Stimulated activated naive CD8-positive, alpha-beta T cell treated with anti-CD3 and anti-CD28 coated beads, Interleukin-15, amount 100 ng/mL, for 72 hours (primary cell): ENCODE results near the gene MT1H.
"Not testable (repeated sequence)": the region's sequence is repeated elsewhere in the genome, so short reads cannot be mapped to it uniquely, and the experiment has no call there.

Experiments used
- ATAC-seq: fragments of 150-1000 bp; cut with Tn5 transposase; 2 replicates; pipeline ENCODE4 v1.10.0; 2021; ENCODE audit warnings: mild to moderate bottlenecking, moderate library complexity
- DNase-seq, 2 donors: peaks; one replicate each; pipeline ENCODE4 v3.0.0; 2021 to 2022
- H3K27ac Mint-ChIP-seq, 2 donors: one replicate each; pipeline ENCODE4 v1.8.0; 2022; ENCODE audit warnings: mild to moderate bottlenecking in 2 of 2, mixed read lengths in 2 of 2, moderate library complexity in 2 of 2
- H3K27me3 Mint-ChIP-seq: one replicate; pipeline ENCODE4 v1.8.0; 2022; ENCODE audit warnings: mixed read lengths
- H3K4me1 Mint-ChIP-seq: one replicate; pipeline ENCODE4 v1.8.0; 2022; ENCODE audit warnings: mild to moderate bottlenecking, mixed read lengths
- H3K4me3 Mint-ChIP-seq, 2 donors: one replicate each; pipeline ENCODE4 v1.8.0; 2022; ENCODE audit warnings: mild to moderate bottlenecking in 2 of 2, mixed read lengths in 2 of 2, moderate library complexity in 1 of 2
- H3K9me3 Mint-ChIP-seq, 2 donors: one replicate each; pipeline ENCODE4 v1.8.0; 2022; ENCODE audit warnings: mixed read lengths in 2 of 2

MT1H gene

DNA sequence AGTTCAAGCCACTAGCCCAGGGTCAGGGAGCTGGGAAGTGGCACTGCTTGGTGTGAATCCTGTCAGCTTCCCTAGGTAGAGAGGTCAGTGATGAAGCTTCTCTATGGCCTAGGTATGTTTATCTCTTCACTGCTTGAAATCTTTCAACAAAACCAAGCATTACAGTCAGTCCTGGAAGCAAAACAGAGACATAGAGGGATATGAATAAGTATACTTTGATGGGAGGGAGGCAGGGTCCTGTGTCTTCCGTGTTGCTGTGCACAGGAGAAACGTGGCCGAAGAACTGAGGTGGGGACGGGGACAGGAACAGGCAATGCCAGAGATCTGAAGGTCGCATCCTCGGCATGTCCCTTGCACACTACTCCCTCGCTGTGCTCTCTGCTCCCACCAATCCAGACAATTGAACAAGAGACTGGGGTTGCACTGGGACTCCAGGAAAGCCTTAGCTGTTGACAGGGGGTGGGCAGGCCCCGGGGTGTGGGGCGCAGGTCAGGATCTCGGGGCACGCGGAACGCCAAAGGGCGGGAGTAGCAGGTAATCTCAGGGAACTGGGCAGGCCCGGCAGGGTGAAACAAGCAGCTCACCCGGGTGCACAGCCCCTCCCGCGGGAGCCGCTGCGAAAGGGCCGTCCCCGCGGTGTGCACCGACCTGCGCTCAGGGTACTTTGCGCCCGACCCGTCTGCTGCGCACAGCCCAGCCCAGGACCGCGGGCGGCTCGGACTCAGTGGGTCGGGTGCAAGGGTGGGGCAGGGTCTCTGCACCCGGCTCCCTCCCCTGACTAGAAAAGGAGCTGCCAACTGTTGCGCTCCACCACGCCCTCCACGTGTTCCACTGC is at the start of gene MT1H:
Gene MT1H, plus strand, starts transcription at position 810 of the 835 bp plus-strand sequence. CDS start 71 bp downstream, outside the sequence.
- Mint-ChIP-seq H3K27ac (peak within 1 kb of the TSS in 1 of 2 donors; percentile 57), H3K4me3 (peak within 1 kb of the TSS; percentile 71 to 81), H3K9me3 (no peaks in the 10 kb centered on the region), H3K4me1 (peaks cover 33% of the 10 kb centered on the region), H3K27me3 (peaks cover 68% of the 10 kb centered on the region)
- ATAC-seq (peak; percentile 56), DNase-seq (peak; percentile 28 to 59)

DNA sequence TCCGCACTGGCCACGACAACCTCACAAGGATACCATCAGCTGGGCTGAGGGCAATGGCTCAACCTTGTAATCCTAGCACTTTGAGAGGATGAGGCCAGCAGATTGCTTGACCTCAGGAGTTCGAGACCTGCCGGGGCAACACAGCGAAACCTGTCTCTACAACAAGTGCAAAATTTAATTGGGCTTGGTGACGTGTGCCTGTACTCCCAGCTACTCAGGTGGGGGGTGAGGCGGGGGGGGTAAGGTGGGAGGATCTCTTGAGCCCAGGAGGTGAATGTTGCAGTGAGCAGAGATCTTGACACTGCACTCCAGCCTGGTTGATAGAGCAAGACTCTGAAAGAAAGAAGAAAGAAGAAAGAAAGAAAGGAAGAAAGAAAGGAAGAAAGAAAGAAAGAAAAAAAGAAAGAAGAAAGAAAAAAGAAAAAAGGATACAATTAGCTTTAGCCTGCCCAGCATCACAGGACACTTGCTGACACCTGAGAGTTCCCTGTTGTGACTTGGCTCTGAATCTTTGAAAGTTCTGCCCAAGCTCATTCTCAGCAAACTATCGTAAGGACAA is 49.2 kb upstream of the MT1H start:
- no peak overlapping the region for H3K4me3 Mint-ChIP-seq
- peaks cover 52% of the 10 kb centered on the region for H3K27me3 Mint-ChIP-seq
- no peak overlapping the region for H3K27ac Mint-ChIP-seq
- no peak for ATAC-seq
- H3K4me1 Mint-ChIP-seq: peaks cover 30% of the 10 kb centered on the region
- no peaks in the 10 kb centered on the region for H3K9me3 Mint-ChIP-seq
- no peak for DNase-seq

DNA sequence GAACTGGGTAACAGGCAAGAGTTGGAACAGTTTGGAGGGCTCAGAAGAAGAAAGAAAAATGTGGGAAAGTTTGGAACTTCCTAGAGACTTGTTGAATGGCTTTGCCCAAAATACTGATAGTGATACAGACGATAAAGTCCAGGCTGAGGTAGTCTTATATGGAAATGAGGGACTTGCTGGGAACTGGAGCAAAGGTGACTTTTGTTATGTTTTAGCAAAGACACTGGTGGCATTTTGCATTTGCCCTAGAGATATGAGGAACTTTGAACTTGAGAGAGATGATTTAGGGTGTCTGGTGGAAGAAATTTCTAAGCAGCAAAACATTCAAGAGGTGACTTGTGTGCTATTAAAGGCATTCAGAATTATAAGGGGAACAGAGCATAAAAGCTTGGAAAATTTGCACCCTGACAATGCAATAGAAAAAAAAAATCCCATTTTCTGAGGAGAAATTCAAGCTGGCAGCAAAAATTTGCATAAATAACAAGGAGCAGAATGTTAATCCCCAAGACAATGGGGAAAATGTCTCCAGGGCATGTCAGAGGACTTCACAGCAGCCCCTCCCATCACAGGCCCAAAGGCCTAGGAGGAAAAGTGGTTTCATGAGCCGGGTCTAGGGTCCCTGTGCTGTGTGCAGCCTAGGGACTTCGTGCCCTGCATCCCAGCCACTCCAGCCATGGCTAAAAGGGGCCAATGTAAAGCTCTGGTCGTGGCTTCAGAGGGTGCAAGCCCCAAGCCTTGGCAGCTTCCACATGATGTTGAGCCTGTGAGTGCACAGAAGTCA is 47.8 kb upstream of the MT1H start:
- peaks cover 62% of the 10 kb centered on the region for H3K27me3 Mint-ChIP-seq
- H3K9me3 Mint-ChIP-seq, DNase-seq, H3K27ac Mint-ChIP-seq, H3K4me3 Mint-ChIP-seq, ATAC-seq: not testable (repeated sequence)
- H3K4me1 Mint-ChIP-seq: peaks cover 32% of the 10 kb centered on the region

DNA sequence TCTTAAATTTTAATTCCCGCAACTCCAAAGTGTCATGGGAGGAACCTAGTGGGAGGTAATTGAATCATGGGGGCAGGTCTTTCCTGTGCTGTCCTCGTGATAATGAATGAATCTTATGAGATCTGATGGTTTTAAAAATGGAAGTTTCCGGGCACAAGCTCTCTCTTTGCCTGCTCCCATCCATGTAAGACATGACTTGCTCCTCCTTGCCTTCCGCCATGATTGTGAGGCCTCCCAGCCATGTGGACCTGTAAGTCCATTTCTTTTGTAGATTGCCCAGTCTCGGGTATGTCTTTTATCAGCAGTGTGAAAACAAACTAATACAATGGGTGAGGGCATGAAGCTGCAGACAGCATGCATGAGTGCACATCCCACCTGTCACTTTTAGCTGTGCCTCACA is 46.4 kb upstream of the MT1H start:
- not testable (repeated sequence) for H3K9me3 Mint-ChIP-seq, H3K4me3 Mint-ChIP-seq, DNase-seq, ATAC-seq
- Mint-ChIP-seq H3K27ac (peak overlapping the region in 1 of 2 donors; percentile 81), H3K4me1 (peaks cover 20% of the 10 kb centered on the region), H3K27me3 (peaks cover 56% of the 10 kb centered on the region)

DNA sequence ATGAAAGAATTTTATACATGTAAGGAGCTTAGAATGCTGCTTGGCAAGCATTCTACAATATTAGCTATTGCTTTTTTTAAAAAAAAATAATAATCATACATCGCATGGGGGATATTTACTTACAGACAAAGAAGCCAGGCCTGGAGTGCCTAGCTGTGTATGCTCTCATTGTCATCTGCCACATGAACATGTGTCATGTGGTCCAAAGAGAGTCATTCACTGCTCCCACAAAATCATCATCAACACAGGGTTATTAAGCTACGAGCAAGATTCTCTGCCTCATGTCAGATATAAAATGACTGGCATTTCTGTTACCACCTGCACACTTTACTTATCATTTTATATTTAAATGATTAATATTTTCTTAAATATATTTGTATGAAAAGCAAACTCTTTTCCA is 46.0 kb upstream of the MT1H start:
- no peak for DNase-seq
- Mint-ChIP-seq H3K27ac (no peak overlapping the region), H3K4me1 (peaks cover 20% of the 10 kb centered on the region), H3K27me3 (peaks cover 54% of the 10 kb centered on the region), H3K4me3 (no peak overlapping the region), H3K9me3 (no peaks in the 10 kb centered on the region)
- ATAC-seq: no peak

DNA sequence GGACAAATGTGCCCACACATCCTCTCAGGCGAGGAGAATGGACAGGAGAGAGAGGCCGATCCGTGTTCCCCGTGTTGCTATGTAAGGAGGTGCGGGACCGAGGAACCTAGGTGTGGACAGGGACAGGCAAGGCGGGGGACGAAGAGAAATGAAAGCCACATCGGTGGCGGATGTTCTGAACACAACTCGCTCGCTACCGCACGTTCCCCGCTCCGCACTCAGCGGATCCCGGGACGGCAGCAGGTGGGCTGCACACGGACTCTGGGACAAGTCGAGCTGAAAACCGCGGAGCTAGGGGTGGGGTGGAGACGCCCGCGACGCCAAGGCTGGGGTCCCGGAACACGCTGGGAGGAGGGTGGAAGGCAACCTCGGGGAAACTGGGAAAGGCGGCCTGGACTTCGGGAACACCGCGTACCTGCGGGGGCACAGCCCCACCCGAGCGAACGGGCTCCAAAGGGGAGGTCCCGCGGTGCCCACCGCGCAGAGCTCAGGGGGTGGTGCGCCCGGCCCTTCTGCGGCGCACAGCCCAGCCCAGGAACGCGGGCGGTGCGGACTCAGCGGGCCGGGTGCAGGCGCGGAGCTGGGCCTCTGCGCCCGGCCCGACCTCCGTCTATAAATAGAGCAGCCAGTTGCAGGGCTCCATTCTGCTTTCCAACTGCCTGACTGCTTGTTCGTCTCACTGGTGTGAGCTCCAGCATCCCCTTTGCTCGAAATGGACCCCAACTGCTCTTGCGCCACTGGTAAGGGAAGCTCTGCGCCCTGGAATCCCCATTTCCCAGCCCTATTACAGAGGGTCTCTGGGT is 44.3 kb upstream of the MT1H start, which contains the start of gene MT1E:
Gene MT1E, plus strand, starts transcription at position 642 of the 803 bp plus-strand sequence. Its CDS starts 71 bp downstream, at position 713.
- peak; percentile 62 to 73 for DNase-seq
- H3K4me1 Mint-ChIP-seq: peaks cover 20% of the 10 kb centered on the region
- peak within 1 kb of the TSS; percentile 89 to 94 for H3K4me3 Mint-ChIP-seq
- H3K27me3 Mint-ChIP-seq: peaks cover 58% of the 10 kb centered on the region
- peak; percentile 92 for ATAC-seq
- H3K9me3 Mint-ChIP-seq: no peaks in the 10 kb centered on the region
- peak within 1 kb of the TSS; percentile 93 to 96 for H3K27ac Mint-ChIP-seq

DNA sequence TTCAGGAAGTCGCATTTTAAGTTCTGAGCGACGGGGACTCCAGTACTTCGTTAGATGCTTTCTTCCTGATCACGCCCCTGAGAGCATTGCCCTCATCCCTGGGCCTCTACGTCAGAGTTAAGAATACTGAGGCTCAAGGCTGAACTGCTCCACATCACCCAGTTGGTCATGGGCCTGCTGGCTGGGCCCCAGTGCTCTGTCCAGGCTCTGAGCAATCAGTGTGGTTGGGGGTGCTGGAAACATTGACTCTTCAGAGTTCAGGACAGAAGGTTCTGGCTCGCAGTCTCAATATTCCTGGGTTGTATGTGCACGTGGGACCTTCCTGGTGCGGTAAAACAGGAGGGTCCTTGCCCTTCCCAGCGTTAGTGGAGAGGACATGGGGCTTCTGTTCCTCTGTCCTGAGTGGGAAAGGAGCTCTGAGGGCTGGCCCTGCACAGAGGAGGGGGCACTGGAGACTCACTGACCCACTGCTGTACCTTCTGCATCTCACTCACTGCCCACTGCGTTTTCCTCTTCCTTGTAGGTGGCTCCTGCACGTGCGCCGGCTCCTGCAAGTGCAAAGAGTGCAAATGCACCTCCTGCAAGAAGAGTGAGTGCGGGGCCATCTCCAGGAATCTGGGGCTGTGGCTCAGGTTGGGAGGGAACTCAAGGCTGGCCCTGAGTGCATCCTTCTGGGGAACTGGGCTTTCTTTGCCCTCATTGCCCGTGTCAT is 43.5 kb upstream of the MT1H start:
- peaks cover 20% of the 10 kb centered on the region for H3K4me1 Mint-ChIP-seq
- no peaks in the 10 kb centered on the region for H3K9me3 Mint-ChIP-seq
- H3K27me3 Mint-ChIP-seq: peaks cover 65% of the 10 kb centered on the region
- peak overlapping the region; percentile 87 to 93 for H3K27ac Mint-ChIP-seq
- ATAC-seq: peak; percentile 38
- H3K4me3 Mint-ChIP-seq: peak overlapping the region; percentile 89 to 94
- no peak for DNase-seq

DNA sequence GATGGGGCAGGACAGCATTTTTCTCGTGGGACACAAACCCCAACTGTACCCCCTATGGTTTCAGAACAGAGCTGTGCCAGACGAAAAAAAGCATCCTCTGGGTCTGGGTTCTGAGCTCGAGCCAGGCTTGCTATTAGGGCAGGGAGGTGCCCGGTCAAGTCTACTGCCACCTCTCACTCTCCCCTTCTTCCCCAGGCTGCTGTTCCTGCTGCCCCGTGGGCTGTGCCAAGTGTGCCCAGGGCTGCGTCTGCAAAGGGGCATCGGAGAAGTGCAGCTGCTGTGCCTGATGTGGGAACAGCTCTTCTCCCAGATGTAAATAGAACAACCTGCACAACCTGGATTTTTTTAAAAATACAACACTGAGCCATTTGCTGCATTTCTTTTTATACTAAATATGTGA is 42.9 kb upstream of the MT1H start:
- ATAC-seq (no peak), DNase-seq (no peak)
- H3K4me3 Mint-ChIP-seq: peak overlapping the region; percentile 89 to 94
- no peak overlapping the region for H3K27ac Mint-ChIP-seq
- peaks cover 22% of the 10 kb centered on the region for H3K4me1 Mint-ChIP-seq
- no peaks in the 10 kb centered on the region for H3K9me3 Mint-ChIP-seq
- peaks cover 71% of the 10 kb centered on the region for H3K27me3 Mint-ChIP-seq

DNA sequence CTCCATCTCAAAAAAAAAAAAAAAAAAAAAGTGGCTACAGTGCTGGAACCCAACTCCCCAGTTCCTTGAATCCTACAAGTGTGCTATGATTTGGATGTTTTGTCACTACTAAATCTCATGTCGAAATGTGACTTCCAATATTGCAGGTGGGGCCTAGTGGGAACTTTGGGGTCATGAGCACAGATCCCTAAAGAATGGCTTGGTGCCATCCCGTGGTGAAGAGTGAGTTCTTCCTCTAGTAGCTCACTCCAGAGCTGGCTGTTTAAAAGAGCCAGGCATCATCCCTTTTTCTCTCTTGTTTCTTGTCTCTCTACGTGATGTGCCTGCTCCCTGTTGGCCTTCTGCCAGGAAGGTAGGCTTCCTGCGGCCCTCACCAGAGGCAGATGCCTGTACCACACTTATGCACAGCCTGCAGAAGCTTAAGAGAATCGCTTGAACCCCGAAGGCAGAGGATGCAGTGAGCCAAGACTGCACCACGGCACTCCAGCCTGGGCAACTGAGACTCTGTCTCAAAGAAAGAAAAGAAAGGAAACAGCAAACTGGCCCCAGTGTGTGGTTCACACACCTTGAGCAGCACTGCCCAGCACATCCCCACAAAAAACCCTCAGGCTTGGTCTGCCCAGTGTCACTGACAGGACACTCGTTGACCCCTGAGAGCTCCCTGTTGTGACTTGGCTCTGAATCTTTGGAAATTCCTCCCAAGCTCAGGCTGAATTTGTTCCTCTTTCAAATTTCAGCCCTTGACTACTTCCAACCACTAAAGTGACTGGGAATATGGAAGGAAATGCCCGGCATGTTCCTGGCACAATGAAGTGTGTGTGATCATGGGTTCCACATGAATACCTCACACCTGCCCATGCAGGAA is 40.9 kb upstream of the MT1H start:
- no peaks in the 10 kb centered on the region for H3K9me3 Mint-ChIP-seq
- H3K27me3 Mint-ChIP-seq: peaks cover 91% of the 10 kb centered on the region
- no peak overlapping the region for H3K27ac Mint-ChIP-seq
- DNase-seq (no peak), ATAC-seq (no peak)
- H3K4me1 Mint-ChIP-seq: peaks cover 37% of the 10 kb centered on the region
- no peak overlapping the region for H3K4me3 Mint-ChIP-seq

DNA sequence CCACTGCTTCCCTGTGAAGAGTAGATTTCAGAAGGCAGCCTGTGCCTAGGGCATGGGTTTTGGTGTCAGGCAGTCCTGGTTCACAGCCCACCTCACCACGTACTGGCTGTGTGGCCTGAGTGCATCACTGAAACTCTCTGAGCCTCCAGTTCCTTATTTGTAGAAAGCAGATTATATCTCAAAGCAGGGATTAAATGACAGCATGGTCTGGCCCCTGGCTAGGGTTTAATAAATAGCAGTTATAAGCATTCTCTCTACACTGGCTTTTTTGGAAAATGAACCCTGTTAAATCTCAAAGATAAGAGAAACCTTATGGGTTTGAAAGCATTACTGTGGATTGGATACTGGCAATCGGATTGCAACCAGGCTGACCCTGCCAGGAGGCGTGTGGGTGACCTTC is 40.1 kb upstream of the MT1H start:
- ATAC-seq: no peak
- DNase-seq: no peak
- H3K27ac Mint-ChIP-seq: no peak overlapping the region
- H3K4me3 Mint-ChIP-seq: no peak overlapping the region
- peaks cover 92% of the 10 kb centered on the region for H3K27me3 Mint-ChIP-seq
- H3K4me1 Mint-ChIP-seq: peaks cover 38% of the 10 kb centered on the region
- H3K9me3 Mint-ChIP-seq: no peaks in the 10 kb centered on the region

DNA sequence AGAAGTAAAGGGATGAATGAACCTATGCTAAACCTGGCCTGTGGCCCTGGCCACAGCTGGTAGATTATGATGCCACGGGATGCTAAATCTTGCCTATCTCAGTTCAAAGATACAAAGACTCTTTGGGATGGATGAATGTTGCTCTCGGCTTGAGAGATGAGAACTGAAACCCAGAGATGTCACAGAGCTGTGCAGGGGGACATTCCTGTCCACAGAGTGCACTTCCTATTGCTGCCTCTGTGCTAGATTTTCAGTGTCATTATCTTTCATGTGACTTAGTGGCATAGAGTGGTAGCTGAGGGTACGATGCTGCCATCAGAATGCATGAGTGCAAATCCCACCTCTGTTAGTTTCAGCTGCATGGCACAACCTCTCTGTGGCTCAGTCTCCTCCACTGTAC is 39.5 kb upstream of the MT1H start:
- ATAC-seq: peak; percentile 59
- Mint-ChIP-seq H3K27ac (no peak overlapping the region), H3K9me3 (no peaks in the 10 kb centered on the region), H3K4me1 (peaks cover 39% of the 10 kb centered on the region), H3K4me3 (no peak overlapping the region), H3K27me3 (peaks cover 92% of the 10 kb centered on the region)
- DNase-seq: no peak

DNA sequence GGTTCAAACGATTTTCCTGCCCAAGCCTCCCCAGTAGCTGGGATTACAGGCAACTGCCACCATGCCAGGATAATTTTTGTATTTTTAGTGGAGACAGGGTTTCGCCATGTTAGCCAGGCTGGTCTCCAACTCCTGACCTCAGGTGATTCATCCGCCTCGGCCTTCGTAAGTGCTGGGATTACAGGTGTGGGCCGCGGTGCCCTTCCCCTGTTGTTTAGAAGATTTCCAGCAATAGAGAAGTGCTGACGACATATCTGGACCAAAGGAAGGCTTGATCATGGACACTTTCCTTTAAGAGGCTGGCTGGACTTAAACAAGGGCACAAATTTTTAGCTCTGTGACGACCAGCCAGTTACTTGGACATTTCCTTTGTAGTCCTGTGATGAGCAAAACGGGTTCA is 38.4 kb upstream of the MT1H start:
- no peaks in the 10 kb centered on the region for H3K9me3 Mint-ChIP-seq
- H3K4me1 Mint-ChIP-seq: peaks cover 39% of the 10 kb centered on the region
- H3K27me3 Mint-ChIP-seq: peaks cover 92% of the 10 kb centered on the region
- no peak overlapping the region for H3K27ac Mint-ChIP-seq
- no peak for DNase-seq
- no peak for ATAC-seq
- H3K4me3 Mint-ChIP-seq: peak overlapping the region in 1 of 2 donors; percentile 79

DNA sequence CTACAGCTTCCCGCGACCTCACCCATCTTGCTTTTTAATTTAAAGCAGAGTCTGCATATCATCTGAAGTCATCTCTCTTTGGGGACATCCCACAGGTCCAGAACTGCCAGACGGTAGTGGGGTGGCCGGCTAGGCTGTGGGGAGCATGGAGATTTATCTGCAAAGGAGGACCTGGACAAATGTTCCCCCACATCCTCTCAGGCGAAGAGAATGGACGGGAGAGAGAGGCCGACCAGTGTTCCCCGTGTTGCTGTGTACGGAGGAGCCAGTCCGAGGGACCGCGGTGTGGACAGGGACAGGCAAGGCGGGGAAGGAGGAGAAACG is 37.8 kb upstream of the MT1H start:
- Mint-ChIP-seq H3K9me3 (no peaks in the 10 kb centered on the region), H3K27ac (no peak overlapping the region), H3K27me3 (peaks cover 92% of the 10 kb centered on the region), H3K4me1 (peaks cover 41% of the 10 kb centered on the region), H3K4me3 (peak overlapping the region; percentile 79 to 89)
- ATAC-seq (no peak), DNase-seq (no peak)
